Measurements from ENCODE around the gene NUMA1.

Gene NUMA1

DNA sequence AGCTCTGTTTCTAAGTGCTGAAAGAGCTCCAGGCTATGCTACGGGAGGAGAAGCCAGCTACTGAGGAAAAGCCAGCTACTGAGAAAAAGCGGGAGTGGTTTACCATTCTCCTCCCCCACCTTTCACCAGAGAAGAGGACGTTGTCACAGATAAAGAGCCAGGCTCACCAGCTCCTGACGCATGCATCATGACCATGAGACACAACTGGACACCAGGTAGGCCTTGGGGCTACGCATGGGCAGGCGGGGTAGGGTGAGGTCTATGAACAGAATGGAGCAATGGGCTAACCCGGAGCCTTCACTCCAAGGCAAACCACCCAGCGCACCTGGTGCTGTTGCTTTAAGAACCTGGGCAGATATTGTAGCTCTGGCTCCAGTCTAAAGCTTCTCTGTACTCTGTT is 80.5 kb downstream of the NUMA1 start:
- no peak for DNase-seq

- DNase-seq, result no peak
Observed at GRCh38 chr11:71999362-71999761, 81.0 kb downstream of the NUMA1 start.

DNA sequence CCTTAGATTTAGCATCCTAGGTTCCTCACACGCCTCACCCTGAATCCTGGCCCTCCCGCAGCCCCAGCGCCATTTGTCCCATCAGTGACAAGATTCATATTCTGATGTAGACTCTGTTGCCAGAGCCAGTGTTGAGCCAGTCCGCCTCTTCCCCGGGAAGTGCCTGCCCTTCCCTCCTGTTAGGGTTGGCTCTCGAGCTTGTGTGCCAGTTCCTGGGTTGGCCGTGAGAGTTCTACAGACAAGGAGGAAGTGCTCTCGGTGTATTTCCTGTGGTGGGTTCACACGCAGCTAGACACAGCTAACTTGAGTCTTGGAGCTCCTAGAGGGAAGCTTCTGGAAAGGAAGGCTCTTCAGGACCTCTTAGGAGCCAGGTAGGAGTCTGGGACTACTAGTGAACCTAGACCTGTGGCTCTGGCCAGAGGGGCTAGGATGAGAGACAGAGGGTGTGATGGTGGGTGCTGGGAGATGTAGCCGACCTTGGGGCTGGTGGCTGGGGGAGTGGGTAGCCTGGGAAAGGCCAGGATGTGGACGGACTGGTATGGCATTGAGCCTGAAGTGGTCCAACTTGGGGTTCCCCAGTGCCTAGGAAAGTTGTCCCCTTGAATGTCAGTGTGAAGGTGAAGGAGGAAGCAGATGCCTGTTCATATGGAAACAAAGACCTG is 81.6 kb downstream of the NUMA1 start, which contains the start of gene IL18BP:
IL18BP (plus strand) TSS at position 261 of the 662 bp plus-strand sequence. CDS start 1,076 bp downstream, outside the sequence.
- DNase-seq, result peak; percentile 57

GRCh38 chr11:71998061-71998460 is 82.3 kb downstream of the NUMA1 start:
- no peak for DNase-seq

GRCh38 chr11:71997594-71997993 is 82.7 kb downstream of the NUMA1 start:
- no peak for DNase-seq

DNA sequence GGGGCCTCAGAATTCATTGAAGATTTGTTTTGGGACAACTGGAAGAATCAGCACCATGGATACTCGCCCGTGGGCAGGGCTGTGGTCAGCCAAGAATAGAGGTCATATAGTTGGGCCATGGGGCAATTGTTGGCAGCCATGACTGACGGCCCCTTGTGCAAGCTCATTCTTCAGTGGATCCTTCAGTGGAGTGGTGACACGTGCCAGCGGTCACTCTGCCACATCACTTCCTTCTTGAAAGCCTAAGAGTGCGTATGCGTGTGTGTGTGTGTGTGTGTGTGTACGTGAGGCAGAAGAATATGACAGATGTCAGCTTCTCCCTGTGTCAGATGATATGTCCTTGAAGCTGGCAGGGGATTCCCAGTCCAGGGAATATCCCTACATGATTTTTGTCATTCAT is 83.4 kb downstream of the NUMA1 start:
- DNase-seq, result no peak

GRCh38 chr11:71996517-71996916 is 83.8 kb downstream of the NUMA1 start:
- DNase-seq, result no peak

DNA sequence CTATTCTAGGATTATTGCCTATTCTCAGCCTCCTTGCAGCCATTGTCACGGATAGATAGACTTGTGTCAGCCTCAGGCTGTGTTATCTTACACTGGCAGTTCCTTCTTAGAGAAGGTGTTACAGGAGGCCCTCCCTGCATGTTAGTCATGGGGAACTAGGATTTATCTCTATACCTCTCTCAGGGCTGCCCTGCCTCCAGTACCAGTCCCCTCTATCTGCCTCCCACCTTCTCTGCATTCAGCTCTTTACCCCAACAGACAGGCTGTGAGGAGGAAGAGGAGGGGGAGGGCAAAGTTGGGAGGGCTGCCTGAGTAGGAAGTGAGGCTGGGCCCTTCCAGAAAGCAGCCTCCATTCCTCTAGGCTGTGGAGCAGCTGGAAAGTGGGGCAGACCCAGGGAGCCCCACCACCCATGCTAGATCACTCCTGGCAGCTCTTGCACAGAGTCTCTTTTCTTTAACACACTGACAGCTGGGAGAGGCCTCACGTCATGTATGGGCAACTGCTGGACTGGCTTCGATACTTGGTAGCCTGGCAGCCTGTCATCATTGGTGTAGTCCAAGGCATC is 84.5 kb downstream of the NUMA1 start:
- DNase-seq, result no peak

DNA sequence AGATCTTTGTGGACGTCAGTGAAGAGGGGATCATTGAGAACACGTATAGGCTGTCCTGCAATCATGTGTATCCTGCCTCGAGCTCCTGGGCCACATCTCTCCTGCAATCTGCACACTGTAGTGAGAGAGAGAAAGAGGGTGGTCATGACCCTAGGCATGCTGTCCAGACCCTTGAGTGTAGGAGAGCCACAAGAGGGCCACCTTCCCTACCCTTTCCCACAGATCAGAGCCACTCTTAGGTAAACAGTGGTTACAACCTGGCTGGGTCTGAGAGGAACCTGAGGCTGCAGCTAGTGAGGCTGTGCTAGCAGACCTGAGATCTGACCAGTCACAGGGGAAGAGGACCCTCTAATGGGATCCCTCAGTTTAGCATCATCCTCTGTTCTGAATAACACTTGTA is 85.6 kb downstream of the NUMA1 start:
- no peak for DNase-seq

DNA sequence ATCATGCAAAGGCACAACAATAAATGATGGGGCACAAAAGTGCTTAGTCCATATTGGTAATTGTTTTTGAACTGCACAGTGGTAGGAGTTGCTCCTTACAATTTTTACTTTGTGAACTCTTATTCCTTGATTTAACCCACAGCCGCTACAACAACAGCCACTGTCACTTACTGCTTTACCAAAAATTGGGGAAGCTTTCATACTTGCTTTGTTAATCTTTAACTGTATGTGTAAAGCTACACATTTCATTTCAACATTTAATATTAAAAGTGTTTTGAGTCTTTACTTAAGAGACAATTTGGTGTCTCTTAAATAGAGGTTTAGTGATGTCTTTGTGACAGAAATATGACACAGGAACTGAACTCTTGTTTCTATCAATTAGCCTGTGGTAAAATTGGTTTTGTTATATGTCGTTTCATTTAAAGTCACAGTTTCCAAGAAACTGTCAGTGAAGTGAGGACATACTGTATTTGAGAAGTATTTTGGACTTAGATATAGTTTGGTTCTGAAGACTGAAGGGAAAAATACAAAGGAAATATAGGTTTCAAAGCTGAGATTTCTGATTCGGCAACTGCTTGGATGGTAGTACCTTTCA is 88.1 kb downstream of the NUMA1 start:
- no peak for DNase-seq

DNA sequence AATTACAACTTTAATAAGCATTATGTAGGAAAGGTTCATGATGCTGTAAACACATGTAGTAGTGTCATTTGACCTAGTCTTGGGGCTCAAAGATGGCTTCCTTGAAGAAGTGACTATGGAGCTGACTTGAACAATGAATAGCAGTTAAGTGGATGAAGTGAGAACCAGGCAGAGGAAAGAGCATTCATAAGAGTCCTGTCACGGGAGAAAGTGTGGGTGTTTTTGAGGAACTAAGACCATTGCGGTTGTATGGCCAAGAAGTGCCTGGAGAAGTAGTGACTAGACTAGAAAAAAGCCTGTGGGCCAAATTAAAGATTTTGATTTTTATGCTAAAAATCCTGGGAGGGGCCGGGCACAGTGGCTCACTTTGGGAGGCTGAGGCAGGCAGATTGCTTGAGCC is 88.8 kb downstream of the NUMA1 start:
- peak; percentile 69 for DNase-seq

- DNase-seq, result no peak
Observed at GRCh38 chr11:71990701-71991100, 89.6 kb downstream of the NUMA1 start.

GRCh38 chr11:71988050-71988449 is 92.3 kb downstream of the NUMA1 start:
- no peak for DNase-seq

DNA sequence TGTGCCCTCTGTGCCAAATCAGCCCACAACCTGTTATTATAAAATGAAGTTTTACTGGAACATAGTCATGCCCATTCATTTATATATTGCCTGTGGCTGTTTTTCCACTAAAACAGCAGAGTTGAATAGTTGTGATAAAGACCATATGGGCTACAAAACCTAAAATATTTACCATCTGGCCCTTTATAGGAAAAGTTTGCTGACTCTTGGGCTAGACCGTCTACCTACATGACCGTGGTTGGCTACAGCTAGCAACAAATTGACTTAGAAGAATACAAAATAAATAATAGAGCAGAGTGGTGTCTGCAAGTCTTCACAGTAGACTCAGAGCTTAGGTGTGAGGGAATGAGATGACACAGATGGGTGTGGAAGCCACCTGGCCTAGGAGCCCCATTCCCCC is 92.8 kb downstream of the NUMA1 start:
- DNase-seq, result no peak

DNA sequence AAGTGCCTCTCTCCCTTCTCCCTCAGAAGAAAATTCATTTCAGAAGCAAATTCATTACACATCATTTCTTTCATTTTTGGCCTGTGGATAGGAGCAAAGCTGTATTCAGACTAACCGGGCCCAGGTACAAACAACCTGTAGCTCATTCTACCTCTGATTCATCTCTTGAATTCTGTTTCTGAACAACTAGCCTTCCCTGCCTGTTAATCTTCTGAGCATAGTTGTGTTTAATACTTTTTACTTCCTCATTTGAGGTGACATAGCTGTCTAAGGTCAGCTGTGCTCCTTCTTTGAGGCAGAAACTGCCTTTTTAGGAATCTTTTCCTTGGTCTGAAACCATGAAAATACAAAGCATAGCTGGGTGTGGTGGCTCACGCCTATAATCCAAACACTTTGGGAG is 94.2 kb downstream of the NUMA1 start:
- DNase-seq, result no peak

GRCh38 chr11:71979602-71980001 is 100.7 kb downstream of the NUMA1 start:
- no peak for DNase-seq

DNA sequence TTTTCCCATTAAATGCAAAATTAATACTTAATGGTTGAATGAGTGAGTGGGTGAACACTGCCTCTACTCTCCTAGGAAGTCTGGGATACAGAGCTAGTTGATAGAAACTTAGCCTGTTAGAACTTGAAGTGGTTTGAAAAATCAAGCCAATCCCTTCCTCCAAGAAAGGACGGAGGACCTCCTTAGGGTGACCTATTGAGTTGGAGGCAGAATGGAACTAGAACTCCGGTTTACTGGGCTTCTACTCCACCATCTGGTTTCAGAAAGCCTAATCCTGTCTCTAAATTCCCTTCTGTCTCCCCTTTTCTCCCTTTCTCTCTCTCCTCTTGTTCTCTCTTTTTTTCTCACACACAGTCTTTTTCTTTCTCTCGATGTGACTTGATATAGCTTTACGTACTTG is 101.2 kb downstream of the NUMA1 start:
- no peak for DNase-seq

- peak; percentile 50 for DNase-seq
Observed at GRCh38 chr11:71977743-71978418, 102.5 kb downstream of the NUMA1 start.

GRCh38 chr11:71977090-71977489 is 103.3 kb downstream of the NUMA1 start:
- DNase-seq, result no peak

DNA sequence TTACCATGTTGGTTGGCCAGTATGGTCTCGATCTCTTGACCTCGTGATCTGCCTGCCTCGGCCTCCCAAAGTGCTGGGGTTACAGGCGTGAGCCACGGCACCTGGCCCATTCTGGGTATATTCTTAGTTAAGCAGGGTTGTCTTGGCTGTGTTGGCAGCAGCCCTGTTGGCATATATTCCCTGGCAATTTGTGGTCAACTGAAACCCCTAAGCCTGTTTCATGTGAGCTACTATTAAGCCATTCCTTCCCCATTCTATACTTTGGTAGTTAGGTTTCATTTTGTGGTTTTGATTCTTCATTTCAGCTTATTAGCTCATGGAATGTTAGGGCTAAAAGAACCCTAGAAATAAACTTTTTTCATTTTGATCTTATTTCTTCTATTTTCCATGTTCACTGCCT is 103.8 kb downstream of the NUMA1 start:
- DNase-seq, result no peak

GRCh38 chr11:71971680-71972079 is 108.7 kb downstream of the NUMA1 start:
- no peak for DNase-seq

DNA sequence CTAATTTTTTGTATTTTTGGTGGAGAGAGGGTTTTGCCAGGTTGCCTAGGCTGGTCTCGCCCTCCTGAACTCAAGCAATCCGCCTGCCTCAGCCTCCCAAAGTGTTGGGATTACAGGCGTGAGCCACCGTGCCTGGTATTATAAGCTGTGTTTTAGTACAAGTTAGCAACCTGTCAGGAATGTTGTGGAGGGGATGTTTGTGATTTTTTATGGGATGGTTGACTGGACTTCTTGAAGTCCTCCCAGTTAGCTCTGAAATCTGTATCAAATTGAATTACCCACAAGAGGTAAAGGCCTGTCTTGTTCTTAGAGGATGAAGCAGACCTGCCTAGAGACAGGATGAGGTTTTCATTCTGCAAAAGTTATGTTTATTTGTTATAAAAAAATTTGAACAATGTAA is 115.7 kb downstream of the NUMA1 start:
- DNase-seq, result no peak

GRCh38 chr11:71963468-71963867 is 116.9 kb downstream of the NUMA1 start:
- DNase-seq, result no peak

DNA sequence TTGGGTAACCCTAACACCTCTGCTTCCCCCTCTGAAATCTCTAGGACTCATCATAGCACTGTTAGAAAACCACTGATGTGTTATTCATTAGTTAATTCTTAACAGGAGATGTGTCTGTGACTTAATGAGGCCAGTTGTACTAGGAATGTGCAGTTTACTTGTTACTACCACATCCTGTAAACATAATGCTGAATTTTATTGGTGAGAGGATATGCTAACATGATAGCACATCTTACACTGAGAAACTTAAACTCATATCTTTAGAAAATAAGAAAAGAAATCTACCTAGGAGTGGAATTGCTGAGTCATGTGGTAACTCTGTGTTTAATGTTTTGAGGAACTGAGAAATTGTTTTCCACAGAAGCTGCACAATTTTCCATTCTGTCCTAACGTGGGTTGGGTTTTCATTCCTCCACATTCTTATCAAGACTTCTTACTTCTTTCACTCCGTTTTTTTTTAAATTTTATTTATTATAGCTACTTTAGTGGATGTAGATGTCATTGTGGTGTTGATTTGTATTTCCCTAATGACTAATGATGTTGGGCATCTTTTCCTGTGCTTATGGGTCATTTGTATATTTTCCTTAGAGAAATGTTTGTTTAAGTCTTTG is 117.8 kb downstream of the NUMA1 start:
- no peak for DNase-seq
